Gastrocnemius medialis (tissue), 4 donors: ENCODE data around the gene RIMS3. TPM values are rescaled to one million over a fixed set of nuclear protein-coding genes. Genes with fewer than 3 reads are reported as not detected.

Experiments
- total RNA-seq, 4 donors: library from RNA; depleted of rRNA; stranded (reverse); fragments of >200 nt; gene quantifications; one replicate each; pipeline versions ENCODE4 v1.1.0 to v1.2.3, GENCODE V29; 2016

The RIMS3 gene
- total RNA-seq, 4 donors from 2014 or later, result 0.31 to 0.67 (median 0.44) TPM

Other genes starting within 250 kb of the RIMS3 start
- gene ZFP69B, start 215.2 kb downstream of the RIMS3 start, total RNA-seq, result under 1 TPM in 3 of 4 donors, not detected in 1; 0.20 to 0.36 (median 0.35) TPM
- gene ZFP69, start 188.4 kb downstream of the RIMS3 start, total RNA-seq, result under 1 TPM in 3 of 4 donors, not detected in 1; 0.13 to 0.41 (median 0.29) TPM
- gene EXO5, start 156.9 kb downstream of the RIMS3 start, total RNA-seq, result 1 to 10 TPM in 3 of 4 donors, under 1 TPM in 1; 0.95 to 3.1 (median 1.7) TPM
- gene ZNF684, start 134.0 kb downstream of the RIMS3 start, total RNA-seq, result 1 to 10 TPM; 2.0 to 7.1 (median 2.9) TPM
- gene NFYC, start 26.0 kb upstream of the RIMS3 start, total RNA-seq, result 10 to 100 TPM; 45.3 to 58.6 (median 57.4) TPM
- 1 to 10 TPM; 2.9 to 8.2 (median 3.5) TPM for gene KCNQ4, start 118.1 kb upstream of the RIMS3 start, total RNA-seq
- 10 to 100 TPM; 15.9 to 30.8 (median 23.1) TPM for gene CITED4, start 196.7 kb upstream of the RIMS3 start, total RNA-seq